ENCODE results near the gene NATD1.

- TF ChIP-seq REST (IDR thresholded peaks at IDR 0.05) (no peak), RAD21 (IDR thresholded peaks at IDR 0.05) (no peak), CTCF (IDR thresholded peaks at IDR 0.05; ENCODE audit: low read depth, low read length, missing input control) (no peak), TAF1 (conservative IDR thresholded peaks at IDR 0.05) (no peak), EGR1 (IDR thresholded peaks at IDR 0.05; ENCODE audit: low read depth in 2 of 2) (no peak), ATF3 (IDR thresholded peaks at IDR 0.05) (no peak), SP1 (IDR thresholded peaks at IDR 0.05) (no peak), ZBTB33 (IDR thresholded peaks at IDR 0.05) (no peak), JUND (IDR thresholded peaks at IDR 0.05) (no peak), YY1 (IDR thresholded peaks at IDR 0.05) (no peak), MAX (IDR thresholded peaks at IDR 0.05) (no peak)
Measured at GRCh38 chr17:21218831-21219380, 34.3 kb downstream of the NATD1 start.

Data from liver (tissue), 3 donors.